C4-2B (cell line): Measurements from ENCODE around the gene TSPAN32.

ENCODE experiments used
- H3K27ac ChIP-seq: fragments of 450-650 bp; 2 replicates; pipeline ENCODE4 v1.5.1; 2017
- CTCF ChIP-seq: fragments of 450-650 bp; conservative IDR thresholded peaks from 2 replicates; pipeline ENCODE4 v1.5.1; 2017; ENCODE audit warnings: mild to moderate bottlenecking
- ZFX ChIP-seq: fragments of 450-650 bp; IDR thresholded peaks from 2 replicates; pipeline ENCODE4 v1.6.1; 2017

The TSPAN32 gene

GRCh38 chr11:2316963-2317244 is 15.1 kb downstream of the TSPAN32 start:
- no peak overlapping the region for H3K27ac ChIP-seq
- TF ChIP-seq CTCF = no peak
- no peak for TF ChIP-seq ZFX

- TF ChIP-seq ZFX (no peak), CTCF (no peak)
- H3K27ac ChIP-seq = no peak overlapping the region
These were observed 15.7 kb downstream of the TSPAN32 start for GRCh38 chr11:2317354-2318050.

- TF ChIP-seq ZFX = no peak
- TF ChIP-seq CTCF = no peak
- no peak overlapping the region for H3K27ac ChIP-seq
These were observed 16.3 kb downstream of the TSPAN32 start for GRCh38 chr11:2318123-2318522.

GRCh38 chr11:2318707-2319106 is 16.9 kb downstream of the TSPAN32 start:
- TF ChIP-seq ZFX (no peak), CTCF (no peak)
- H3K27ac ChIP-seq = no peak overlapping the region

- no peak overlapping the region for H3K27ac ChIP-seq
- TF ChIP-seq ZFX = no peak
- TF ChIP-seq CTCF = no peak
These were observed 18.1 kb downstream of the TSPAN32 start for GRCh38 chr11:2319791-2320472.

GRCh38 chr11:2320568-2321310 is 18.9 kb downstream of the TSPAN32 start:
- no peak overlapping the region for H3K27ac ChIP-seq
- no peak for TF ChIP-seq ZFX
- TF ChIP-seq CTCF = no peak

- no peak overlapping the region for H3K27ac ChIP-seq
- TF ChIP-seq CTCF (no peak), ZFX (no peak)
These were observed 19.5 kb downstream of the TSPAN32 start for GRCh38 chr11:2321311-2321683.
